ENCODE measurements around the gene CHMP4A. TPM values are rescaled to one million over a fixed set of nuclear protein-coding genes. Genes with fewer than 3 reads are reported as not detected.

The CHMP4A gene
- polyA plus RNA-seq, 1 donor from 2014 or later = 55.3 TPM

DNA sequence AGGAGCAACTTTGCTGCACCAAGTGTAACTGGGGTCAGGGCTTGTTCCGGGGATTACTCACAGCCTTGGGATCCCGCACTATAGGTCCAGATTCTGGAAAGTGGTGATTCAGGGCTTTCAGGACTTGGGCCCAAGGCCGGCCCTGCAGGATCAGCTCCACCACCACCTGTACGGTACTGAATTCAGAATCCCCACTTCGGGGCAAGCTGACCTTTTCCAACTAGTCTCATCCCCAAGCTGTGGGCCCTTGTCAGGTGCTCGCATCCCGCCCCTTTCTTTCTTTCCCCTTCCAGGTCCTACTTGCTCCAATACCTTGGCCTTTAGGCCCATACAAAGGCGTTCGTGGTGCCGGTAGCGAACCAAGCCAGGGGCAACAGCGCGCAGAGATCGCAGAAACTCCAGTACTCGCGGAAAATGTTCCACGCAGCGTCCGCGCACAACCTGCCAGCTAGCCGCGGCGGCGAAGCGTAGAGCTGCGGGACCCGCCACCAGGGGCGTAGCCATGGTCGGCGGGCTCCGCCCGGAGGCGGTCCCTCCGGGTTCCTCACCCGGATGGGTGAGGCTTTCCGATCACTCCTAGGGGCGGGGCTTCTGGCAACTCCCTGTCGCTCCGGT, 28.6 kb upstream of the CHMP4A start:
- Histone ChIP-seq H3K79me2 (replicated peaks; ENCODE audit: insufficient read depth, low read length) (peaks cover 21% of the 10 kb centered on the region), H2AFZ (ENCODE audit: low read depth, low read length) (peak overlapping the region; percentile 34), H3K9ac (ENCODE audit: low read length) (peak overlapping the region; percentile 85), H4K20me1 (ENCODE audit: insufficient read depth) (peaks cover 5% of the 10 kb centered on the region), H3K4me2 (ENCODE audit: low read length) (peak overlapping the region; percentile 93), H3K27ac (ENCODE audit: low read length) (peak overlapping the region; percentile 95), H3K9me3 (ENCODE audit: low read length) (no peaks in the 10 kb centered on the region), H3F3A (ENCODE audit: insufficient read depth, low read length, poor library complexity, severe bottlenecking) (peaks cover 5% of the 10 kb centered on the region), H3K4me3 (ENCODE audit: low read length) (peak overlapping the region; percentile 79), H3K9me2 (ENCODE audit: insufficient read depth, low read length) (no peaks in the 10 kb centered on the region), H3K36me3 (ENCODE audit: insufficient read depth, low read length) (peaks cover 16% of the 10 kb centered on the region), H3K27me3 (ENCODE audit: insufficient read depth, low read depth, low read length) (no peaks in the 10 kb centered on the region)
- TF ChIP-seq, protein P1, sequence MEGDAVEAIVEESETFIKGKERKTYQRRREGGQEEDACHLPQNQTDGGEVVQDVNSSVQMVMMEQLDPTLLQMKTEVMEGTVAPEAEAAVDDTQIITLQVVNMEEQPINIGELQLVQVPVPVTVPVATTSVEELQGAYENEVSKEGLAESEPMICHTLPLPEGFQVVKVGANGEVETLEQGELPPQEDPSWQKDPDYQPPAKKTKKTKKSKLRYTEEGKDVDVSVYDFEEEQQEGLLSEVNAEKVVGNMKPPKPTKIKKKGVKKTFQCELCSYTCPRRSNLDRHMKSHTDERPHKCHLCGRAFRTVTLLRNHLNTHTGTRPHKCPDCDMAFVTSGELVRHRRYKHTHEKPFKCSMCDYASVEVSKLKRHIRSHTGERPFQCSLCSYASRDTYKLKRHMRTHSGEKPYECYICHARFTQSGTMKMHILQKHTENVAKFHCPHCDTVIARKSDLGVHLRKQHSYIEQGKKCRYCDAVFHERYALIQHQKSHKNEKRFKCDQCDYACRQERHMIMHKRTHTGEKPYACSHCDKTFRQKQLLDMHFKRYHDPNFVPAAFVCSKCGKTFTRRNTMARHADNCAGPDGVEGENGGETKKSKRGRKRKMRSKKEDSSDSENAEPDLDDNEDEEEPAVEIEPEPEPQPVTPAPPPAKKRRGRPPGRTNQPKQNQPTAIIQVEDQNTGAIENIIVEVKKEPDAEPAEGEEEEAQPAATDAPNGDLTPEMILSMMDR (IDR thresholded peaks at IDR 0.05; ENCODE audit: poor library complexity, severe bottlenecking) = peak; percentile 65
- TF ChIP-seq MXI1 (conservative IDR thresholded peaks at IDR 0.05; ENCODE audit: poor library complexity, severe bottlenecking) = no peak

DNA sequence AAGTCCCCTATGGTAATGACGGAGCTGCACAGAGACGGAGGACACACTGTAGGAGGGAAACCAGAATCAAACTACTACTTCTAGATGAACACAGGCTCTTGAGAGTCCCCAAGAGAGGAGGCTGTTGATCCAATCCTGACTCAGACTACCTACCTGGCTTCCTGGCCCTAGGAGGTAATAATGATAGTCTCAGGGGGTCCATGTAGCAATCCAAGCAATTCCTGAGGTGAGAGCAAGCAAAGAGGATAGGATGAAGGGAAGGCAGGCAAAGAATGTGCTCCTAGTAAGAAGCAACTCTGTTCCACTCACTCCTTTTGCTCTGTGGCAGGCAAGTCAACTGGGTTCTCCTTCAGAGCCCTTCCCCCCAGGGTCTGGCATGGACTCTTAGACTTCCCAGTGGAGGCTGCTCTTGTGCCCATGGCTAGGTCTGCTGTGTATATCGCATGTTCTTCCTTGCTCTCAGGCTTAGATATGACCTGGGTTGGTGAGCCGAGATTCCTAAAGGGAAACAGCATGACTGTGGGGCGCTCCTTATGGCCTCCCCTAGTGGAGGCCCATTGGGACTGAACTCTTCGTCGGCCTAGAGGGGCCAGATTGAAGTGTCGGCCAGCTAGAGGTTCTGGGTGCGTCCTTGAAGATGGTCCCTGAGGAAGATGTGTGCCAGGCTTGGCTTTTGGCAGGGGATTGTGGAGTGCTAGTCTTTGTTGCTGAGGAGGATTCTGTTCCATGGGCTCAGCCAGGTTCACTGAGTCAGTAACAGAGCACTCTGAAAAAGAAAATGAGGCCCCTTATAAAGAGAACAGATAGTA, 27.0 kb upstream of the CHMP4A start:
- Histone ChIP-seq H3K4me3 (ENCODE audit: low read length) (peak overlapping the region; percentile 79), H3K27ac (ENCODE audit: low read length) (no peak overlapping the region), H3K9me2 (ENCODE audit: insufficient read depth, low read length) (no peaks in the 10 kb centered on the region), H3K36me3 (ENCODE audit: insufficient read depth, low read length) (peaks cover 16% of the 10 kb centered on the region), H3F3A (ENCODE audit: insufficient read depth, low read length, poor library complexity, severe bottlenecking) (peaks cover 5% of the 10 kb centered on the region), H2AFZ (ENCODE audit: low read depth, low read length) (no peak overlapping the region), H3K9ac (ENCODE audit: low read length) (no peak overlapping the region), H3K79me2 (replicated peaks; ENCODE audit: insufficient read depth, low read length) (peaks cover 21% of the 10 kb centered on the region), H4K20me1 (ENCODE audit: insufficient read depth) (peaks cover 5% of the 10 kb centered on the region), H3K27me3 (ENCODE audit: insufficient read depth, low read depth, low read length) (no peaks in the 10 kb centered on the region), H3K4me2 (ENCODE audit: low read length) (peak overlapping the region; percentile 41), H3K9me3 (ENCODE audit: low read length) (no peaks in the 10 kb centered on the region)
- TF ChIP-seq EZH2 (IDR thresholded peaks at IDR 0.05; ENCODE audit: borderline replicate concordance, insufficient read depth, low read length, poor library complexity, severe bottlenecking) (no peak), SMC3 (conservative IDR thresholded peaks at IDR 0.05; ENCODE audit: poor library complexity) (no peak), RAD21 (conservative IDR thresholded peaks at IDR 0.05) (no peak), EP300 (conservative IDR thresholded peaks at IDR 0.05; ENCODE audit: poor library complexity, severe bottlenecking) (no peak), POLR2AphosphoS5 (IDR thresholded peaks at IDR 0.05) (no peak), TAF1 (IDR thresholded peaks at IDR 0.05; ENCODE audit: low read depth) (no peak), MXI1 (conservative IDR thresholded peaks at IDR 0.05; ENCODE audit: poor library complexity, severe bottlenecking) (no peak)
- TF ChIP-seq, protein P2, sequence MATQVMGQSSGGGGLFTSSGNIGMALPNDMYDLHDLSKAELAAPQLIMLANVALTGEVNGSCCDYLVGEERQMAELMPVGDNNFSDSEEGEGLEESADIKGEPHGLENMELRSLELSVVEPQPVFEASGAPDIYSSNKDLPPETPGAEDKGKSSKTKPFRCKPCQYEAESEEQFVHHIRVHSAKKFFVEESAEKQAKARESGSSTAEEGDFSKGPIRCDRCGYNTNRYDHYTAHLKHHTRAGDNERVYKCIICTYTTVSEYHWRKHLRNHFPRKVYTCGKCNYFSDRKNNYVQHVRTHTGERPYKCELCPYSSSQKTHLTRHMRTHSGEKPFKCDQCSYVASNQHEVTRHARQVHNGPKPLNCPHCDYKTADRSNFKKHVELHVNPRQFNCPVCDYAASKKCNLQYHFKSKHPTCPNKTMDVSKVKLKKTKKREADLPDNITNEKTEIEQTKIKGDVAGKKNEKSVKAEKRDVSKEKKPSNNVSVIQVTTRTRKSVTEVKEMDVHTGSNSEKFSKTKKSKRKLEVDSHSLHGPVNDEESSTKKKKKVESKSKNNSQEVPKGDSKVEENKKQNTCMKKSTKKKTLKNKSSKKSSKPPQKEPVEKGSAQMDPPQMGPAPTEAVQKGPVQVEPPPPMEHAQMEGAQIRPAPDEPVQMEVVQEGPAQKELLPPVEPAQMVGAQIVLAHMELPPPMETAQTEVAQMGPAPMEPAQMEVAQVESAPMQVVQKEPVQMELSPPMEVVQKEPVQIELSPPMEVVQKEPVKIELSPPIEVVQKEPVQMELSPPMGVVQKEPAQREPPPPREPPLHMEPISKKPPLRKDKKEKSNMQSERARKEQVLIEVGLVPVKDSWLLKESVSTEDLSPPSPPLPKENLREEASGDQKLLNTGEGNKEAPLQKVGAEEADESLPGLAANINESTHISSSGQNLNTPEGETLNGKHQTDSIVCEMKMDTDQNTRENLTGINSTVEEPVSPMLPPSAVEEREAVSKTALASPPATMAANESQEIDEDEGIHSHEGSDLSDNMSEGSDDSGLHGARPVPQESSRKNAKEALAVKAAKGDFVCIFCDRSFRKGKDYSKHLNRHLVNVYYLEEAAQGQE (IDR thresholded peaks at IDR 0.05; ENCODE audit: borderline replicate concordance) = no peak
- TF ChIP-seq, protein P1 (IDR thresholded peaks at IDR 0.05; ENCODE audit: poor library complexity, severe bottlenecking) = no peak

All from neural cell (in vitro differentiated cells).